HepG2 (cell line): ENCODE measurements around the gene CCNG1. TPM values are rescaled to one million over a fixed set of nuclear protein-coding genes. Genes with fewer than 3 reads are reported as not detected.
A peak's percentile ranks its signal among the peaks of the same experiment; 100 is the strongest.

ENCODE experiments used
- KDM5A ChIP-seq: fragments of 200-600 bp; sonication (generic); IDR thresholded peaks from 2 replicates; pipeline ENCODE4 v1.7.0; 2018; ENCODE audit warnings: antibody characterized with exemption, mild to moderate bottlenecking, low read length, borderline replicate concordance
- KLF15 ChIP-seq: sonication (generic); formaldehyde crosslinking; IDR thresholded peaks from 2 replicates; pipeline ENCODE4 v1.8.1; 2023; ENCODE audit warnings: borderline replicate concordance, mild to moderate bottlenecking, inconsistent platforms, missing genetic modification reagents, mixed read lengths
- POLR2A ChIP-seq, 2 experiments: IDR thresholded peaks; 2 replicates each; pipeline ENCODE4 v1.6.1; 2011; ENCODE audit warnings: low read depth in 2 of 2, low read length in 2 of 2, mild to moderate bottlenecking in 1 of 2, moderate library complexity in 1 of 2; ENCODE audit not compliant: insufficient read depth in 1 of 2
- POLR2AphosphoS5 ChIP-seq: IDR thresholded peaks from 2 replicates; pipeline ENCODE4 v1.6.1; 2012; ENCODE audit warnings: low read depth, low read length
- RFX5 ChIP-seq: IDR thresholded peaks from 2 replicates; pipeline ENCODE4 v1.6.1; 2011; ENCODE audit warnings: low read depth, low read length, improper control_type of control experiment
- SCMH1 ChIP-seq: sonication (generic); formaldehyde crosslinking; IDR thresholded peaks from 2 replicates; pipeline ENCODE4 v1.9.0; 2021; ENCODE audit warnings: missing genetic modification reagents, mild to moderate bottlenecking, borderline replicate concordance
- SIN3A ChIP-seq: IDR thresholded peaks from 2 replicates; pipeline ENCODE4 v1.6.1; 2011; ENCODE audit warnings: low read depth, mild to moderate bottlenecking, control low read depth, low read length, borderline replicate concordance
- SMARCC2 ChIP-seq: fragments of 450-650 bp; IDR thresholded peaks from 2 replicates; pipeline ENCODE4 v1.6.1; 2017; ENCODE audit warnings: antibody characterized with exemption, mild to moderate bottlenecking
- SRF ChIP-seq: IDR thresholded peaks from 2 replicates; pipeline ENCODE4 v1.6.1; 2011; ENCODE audit warnings: mild to moderate bottlenecking, low read depth, low read length, moderate library complexity
- ZNF12 ChIP-seq: sonication (generic); formaldehyde crosslinking; IDR thresholded peaks from 2 replicates; pipeline ENCODE4 v1.5.0; 2020; ENCODE audit warnings: missing genetic modification reagents
- ZNF20 ChIP-seq: sonication (generic); formaldehyde crosslinking; IDR thresholded peaks from 2 replicates; pipeline ENCODE4 v1.4.0; 2020; ENCODE audit warnings: mild to moderate bottlenecking, moderate library complexity, missing genetic modification reagents
- ZNF205 ChIP-seq: IDR thresholded peaks from 2 replicates; pipeline ENCODE4 v1.6.1; 2018; ENCODE audit warnings: missing biosample characterization, missing genetic modification reagents
- ZNF3 ChIP-seq: IDR thresholded peaks from 2 replicates; pipeline ENCODE4 v1.7.0; 2017; ENCODE audit warnings: inconsistent platforms
- ZNF629 ChIP-seq: sonication (generic); formaldehyde crosslinking; conservative IDR thresholded peaks from 2 replicates; pipeline ENCODE4 v1.5.0; 2020; ENCODE audit warnings: missing genetic modification reagents
- ZNF7 ChIP-seq: IDR thresholded peaks from 2 replicates; pipeline ENCODE4 v1.6.1; 2016; ENCODE audit warnings: missing biosample characterization, missing genetic modification reagents
- ZNF781 ChIP-seq: sonication (generic); formaldehyde crosslinking; IDR thresholded peaks from 2 replicates; pipeline ENCODE4 v1.5.1; 2020; ENCODE audit warnings: borderline replicate concordance, mild to moderate bottlenecking, missing genetic modification reagents; ENCODE audit errors: not compliant biosample characterization
- ZSCAN31 ChIP-seq: sonication (generic); formaldehyde crosslinking; IDR thresholded peaks from 2 replicates; pipeline ENCODE4 v1.5.0; 2020; ENCODE audit warnings: low read depth, mild to moderate bottlenecking, missing genetic modification reagents
- polyA plus RNA-seq, 8 experiments: library from polyadenylated mRNA; depleted of rRNA in 3 of 8; stranded (reverse) in 7 of 8; unstranded in 1 of 8; fragments of >200 nt; fragmentation: Illumina TruSeq in 4 of 8; extraction: Trizol in 4 of 8; gene quantifications; 2 replicates each; pipeline versions ENCODE4 v1.2.1 to v1.2.3, GENCODE V29; 2011 to 2016; ENCODE audit warnings: low read depth in 4 of 8, missing spikeins in 1 of 8, mixed read lengths in 1 of 8; ENCODE audit not compliant: insufficient read depth in 1 of 8
- total RNA-seq, 5 experiments: library from RNA; depleted of rRNA; stranded (reverse); fragments of >200 nt; fragmentation: Illumina TruSeq; extraction: Trizol; gene quantifications; 2 replicates each; pipeline ENCODE4 v1.2.3, GENCODE V29; 2016; ENCODE audit warnings: low read depth in 1 of 5
- TF ChIP-seq, protein P1 (sequence below): sonication (generic); formaldehyde crosslinking; IDR thresholded peaks from 2 replicates; pipeline ENCODE4 v1.8.1; 2023; ENCODE audit warnings: mild to moderate bottlenecking, inconsistent platforms, moderate library complexity, missing genetic modification reagents, borderline replicate concordance
- TF ChIP-seq, protein P2 (sequence below): sonication (generic); formaldehyde crosslinking; IDR thresholded peaks from 2 replicates; pipeline ENCODE4 v1.4.0; 2020; ENCODE audit warnings: missing genetic modification reagents, mild to moderate bottlenecking, borderline replicate concordance
- TF ChIP-seq, protein P3 (sequence below): sonication (generic); formaldehyde crosslinking; IDR thresholded peaks from 2 replicates; pipeline ENCODE4 v1.5.0; 2020; ENCODE audit warnings: mild to moderate bottlenecking, missing genetic modification reagents, borderline replicate concordance
- TF ChIP-seq, protein P4 (sequence below): sonication (generic); formaldehyde crosslinking; IDR thresholded peaks from 2 replicates; pipeline ENCODE4 v1.8.0; 2022; ENCODE audit warnings: mild to moderate bottlenecking, missing genetic modification reagents, moderate library complexity

CCNG1 gene
- total and polyA plus RNA-seq, 2 of the 13 experiments (the other 11 are each of a cell fraction or from before 2014, with no cell fraction given) = 181 to 353 TPM

DNA sequence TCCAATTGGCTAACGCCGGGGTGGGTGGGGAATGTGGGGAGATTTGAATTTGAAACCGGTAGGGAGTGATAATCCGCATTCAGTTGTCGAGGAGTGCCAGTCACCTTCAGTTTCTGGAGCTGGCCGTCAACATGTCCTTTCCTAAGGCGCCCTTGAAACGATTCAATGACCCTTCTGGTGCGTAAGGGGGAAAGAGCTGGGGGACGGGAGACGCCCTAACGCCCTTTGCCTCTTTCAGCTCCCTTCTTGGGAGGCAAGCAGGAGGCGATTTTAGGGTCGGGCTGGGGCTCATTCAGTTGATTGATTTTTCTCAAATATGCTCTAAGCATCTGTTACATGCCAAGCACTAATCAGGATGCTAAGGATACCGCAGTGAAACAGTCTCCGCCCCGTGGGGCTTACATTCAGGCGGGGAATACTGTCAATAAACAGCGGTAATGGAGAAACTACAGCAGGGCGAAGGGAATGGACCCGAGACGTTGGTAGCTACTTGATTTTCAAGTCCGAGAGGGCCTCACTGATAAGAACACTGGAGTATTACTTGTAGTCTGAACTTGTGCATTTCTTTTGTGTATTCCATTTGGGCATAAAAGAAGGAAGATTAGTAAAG, 23.3 kb downstream of the CCNG1 start, which contains the start of gene HMMR (continued):
- TF ChIP-seq, protein P1, sequence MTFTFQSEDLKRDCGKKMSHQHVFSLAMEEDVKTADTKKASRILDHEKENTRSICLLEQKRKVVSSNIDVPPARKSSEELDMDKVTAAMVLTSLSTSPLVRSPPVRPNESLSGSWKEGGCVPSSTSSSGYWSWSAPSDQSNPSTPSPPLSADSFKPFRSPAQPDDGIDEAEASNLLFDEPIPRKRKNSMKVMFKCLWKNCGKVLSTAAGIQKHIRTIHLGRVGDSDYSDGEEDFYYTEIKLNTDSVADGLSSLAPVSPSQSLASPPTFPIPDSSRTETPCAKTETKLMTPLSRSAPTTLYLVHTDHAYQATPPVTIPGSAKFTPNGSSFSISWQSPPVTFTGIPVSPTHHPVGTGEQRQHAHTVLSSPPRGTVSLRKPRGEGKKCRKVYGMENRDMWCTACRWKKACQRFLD (CRISPR knock-in tag) = no peak
- TF ChIP-seq SRF (no peak), ZNF3 (CRISPR knock-in tag) (no peak), ZNF781 (CRISPR knock-in tag) (no peak), RFX5 (no peak), ZSCAN31 (no peak), POLR2AphosphoS5 (peak; percentile 67), ZNF12 (CRISPR knock-in tag) (no peak), SCMH1 (CRISPR knock-in tag) (no peak), ZNF20 (no peak), SIN3A (peak; percentile 98), POLR2A (IDR thresholded peaks at IDR 0.05; ENCODE audit: insufficient read depth in 1 of 2, low read depth in 2 of 2, low read length in 2 of 2) (peak; percentile 68 to 85), ZNF629 (CRISPR knock-in tag) (no peak), SMARCC2 (no peak), ZNF205 (CRISPR knock-in tag) (no peak), ZNF7 (CRISPR knock-in tag) (no peak), KLF15 (CRISPR knock-in tag) (no peak), KDM5A (0 out of 2 replicates have a peak, but pooled peaks have one; percentile 6)
- TF ChIP-seq, protein P2, sequence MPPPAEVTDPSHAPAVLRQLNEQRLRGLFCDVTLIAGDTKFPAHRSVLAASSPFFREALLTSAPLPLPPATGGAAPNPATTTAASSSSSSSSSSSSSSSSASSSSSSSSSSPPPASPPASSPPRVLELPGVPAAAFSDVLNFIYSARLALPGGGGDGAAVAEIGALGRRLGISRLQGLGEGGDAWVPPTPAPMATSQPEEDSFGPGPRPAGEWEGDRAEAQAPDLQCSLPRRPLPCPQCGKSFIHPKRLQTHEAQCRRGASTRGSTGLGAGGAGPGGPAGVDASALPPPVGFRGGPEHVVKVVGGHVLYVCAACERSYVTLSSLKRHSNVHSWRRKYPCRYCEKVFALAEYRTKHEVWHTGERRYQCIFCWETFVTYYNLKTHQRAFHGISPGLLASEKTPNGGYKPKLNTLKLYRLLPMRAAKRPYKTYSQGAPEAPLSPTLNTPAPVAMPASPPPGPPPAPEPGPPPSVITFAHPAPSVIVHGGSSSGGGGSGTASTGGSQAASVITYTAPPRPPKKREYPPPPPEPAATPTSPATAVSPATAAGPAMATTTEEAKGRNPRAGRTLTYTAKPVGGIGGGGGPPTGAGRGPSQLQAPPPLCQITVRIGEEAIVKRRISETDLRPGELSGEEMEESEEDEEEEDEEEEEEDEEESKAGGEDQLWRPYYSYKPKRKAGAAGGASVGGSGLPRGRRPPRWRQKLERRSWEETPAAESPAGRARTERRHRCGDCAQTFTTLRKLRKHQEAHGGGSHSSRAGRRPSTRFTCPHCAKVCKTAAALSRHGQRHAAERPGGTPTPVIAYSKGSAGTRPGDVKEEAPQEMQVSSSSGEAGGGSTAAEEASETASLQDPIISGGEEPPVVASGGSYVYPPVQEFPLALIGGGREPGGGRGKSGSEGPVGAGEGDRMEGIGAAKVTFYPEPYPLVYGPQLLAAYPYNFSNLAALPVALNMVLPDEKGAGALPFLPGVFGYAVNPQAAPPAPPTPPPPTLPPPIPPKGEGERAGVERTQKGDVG = no peak
- TF ChIP-seq, protein P3, sequence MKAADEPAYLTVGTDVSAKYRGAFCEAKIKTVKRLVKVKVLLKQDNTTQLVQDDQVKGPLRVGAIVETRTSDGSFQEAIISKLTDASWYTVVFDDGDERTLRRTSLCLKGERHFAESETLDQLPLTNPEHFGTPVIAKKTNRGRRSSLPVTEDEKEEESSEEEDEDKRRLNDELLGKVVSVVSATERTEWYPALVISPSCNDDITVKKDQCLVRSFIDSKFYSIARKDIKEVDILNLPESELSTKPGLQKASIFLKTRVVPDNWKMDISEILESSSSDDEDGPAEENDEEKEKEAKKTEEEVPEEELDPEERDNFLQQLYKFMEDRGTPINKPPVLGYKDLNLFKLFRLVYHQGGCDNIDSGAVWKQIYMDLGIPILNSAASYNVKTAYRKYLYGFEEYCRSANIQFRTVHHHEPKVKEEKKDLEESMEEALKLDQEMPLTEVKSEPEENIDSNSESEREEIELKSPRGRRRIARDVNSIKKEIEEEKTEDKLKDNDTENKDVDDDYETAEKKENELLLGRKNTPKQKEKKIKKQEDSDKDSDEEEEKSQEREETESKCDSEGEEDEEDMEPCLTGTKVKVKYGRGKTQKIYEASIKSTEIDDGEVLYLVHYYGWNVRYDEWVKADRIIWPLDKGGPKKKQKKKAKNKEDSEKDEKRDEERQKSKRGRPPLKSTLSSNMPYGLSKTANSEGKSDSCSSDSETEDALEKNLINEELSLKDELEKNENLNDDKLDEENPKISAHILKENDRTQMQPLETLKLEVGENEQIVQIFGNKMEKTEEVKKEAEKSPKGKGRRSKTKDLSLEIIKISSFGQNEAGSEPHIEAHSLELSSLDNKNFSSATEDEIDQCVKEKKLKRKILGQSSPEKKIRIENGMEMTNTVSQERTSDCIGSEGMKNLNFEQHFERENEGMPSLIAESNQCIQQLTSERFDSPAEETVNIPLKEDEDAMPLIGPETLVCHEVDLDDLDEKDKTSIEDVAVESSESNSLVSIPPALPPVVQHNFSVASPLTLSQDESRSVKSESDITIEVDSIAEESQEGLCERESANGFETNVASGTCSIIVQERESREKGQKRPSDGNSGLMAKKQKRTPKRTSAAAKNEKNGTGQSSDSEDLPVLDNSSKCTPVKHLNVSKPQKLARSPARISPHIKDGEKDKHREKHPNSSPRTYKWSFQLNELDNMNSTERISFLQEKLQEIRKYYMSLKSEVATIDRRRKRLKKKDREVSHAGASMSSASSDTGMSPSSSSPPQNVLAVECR (CRISPR knock-in tag) = peak; percentile 51
- TF ChIP-seq, protein P4, sequence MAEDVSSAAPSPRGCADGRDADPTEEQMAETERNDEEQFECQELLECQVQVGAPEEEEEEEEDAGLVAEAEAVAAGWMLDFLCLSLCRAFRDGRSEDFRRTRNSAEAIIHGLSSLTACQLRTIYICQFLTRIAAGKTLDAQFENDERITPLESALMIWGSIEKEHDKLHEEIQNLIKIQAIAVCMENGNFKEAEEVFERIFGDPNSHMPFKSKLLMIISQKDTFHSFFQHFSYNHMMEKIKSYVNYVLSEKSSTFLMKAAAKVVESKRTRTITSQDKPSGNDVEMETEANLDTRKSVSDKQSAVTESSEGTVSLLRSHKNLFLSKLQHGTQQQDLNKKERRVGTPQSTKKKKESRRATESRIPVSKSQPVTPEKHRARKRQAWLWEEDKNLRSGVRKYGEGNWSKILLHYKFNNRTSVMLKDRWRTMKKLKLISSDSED = no peak
